GM18861 (cell line): ENCODE measurements around the gene ACTL10.
"Not testable (repeated sequence)": the region's sequence is repeated elsewhere in the genome, so short reads cannot be mapped to it uniquely, and the experiment has no call there.

Experiments
- ATAC-seq: cut with Tn5 transposase; IDR thresholded peaks from one replicate; pipeline ENCODE4 v1.9.1; 2021; ENCODE audit not compliant: unreplicated experiment

Gene ACTL10

GRCh38 chr20:33693741-33694638, 27.2 kb downstream of the ACTL10 start:
- ATAC-seq: no peak

- ATAC-seq: no peak
Measured at GRCh38 chr20:33694639-33695012, 27.9 kb downstream of the ACTL10 start.

GRCh38 chr20:33696448-33696847, 29.7 kb downstream of the ACTL10 start:
- ATAC-seq: no peak

GRCh38 chr20:33697129-33697528, 30.4 kb downstream of the ACTL10 start:
- no peak for ATAC-seq

- ATAC-seq: not testable (repeated sequence)
Measured at GRCh38 chr20:33698966-33699365, 32.2 kb downstream of the ACTL10 start.

- not testable (repeated sequence) for ATAC-seq
Measured at GRCh38 chr20:33700696-33701441, 34.1 kb downstream of the ACTL10 start.

- no peak for ATAC-seq
Measured at GRCh38 chr20:33701629-33702450, 35.1 kb downstream of the ACTL10 start.

GRCh38 chr20:33702861-33703260, 36.1 kb downstream of the ACTL10 start:
- ATAC-seq: no peak

GRCh38 chr20:33703498-33704137, 36.9 kb downstream of the ACTL10 start:
- ATAC-seq: no peak

- ATAC-seq: no peak
Measured at GRCh38 chr20:33704197-33704924, 37.6 kb downstream of the ACTL10 start.

- no peak for ATAC-seq
Measured at GRCh38 chr20:33707668-33708067, 40.9 kb downstream of the ACTL10 start.

GRCh38 chr20:33709398-33709797, 42.7 kb downstream of the ACTL10 start:
- no peak for ATAC-seq

GRCh38 chr20:33709905-33710541, 43.3 kb downstream of the ACTL10 start:
- ATAC-seq: no peak

GRCh38 chr20:33710681-33711445, 44.1 kb downstream of the ACTL10 start:
- no peak for ATAC-seq

- ATAC-seq: no peak
Measured at GRCh38 chr20:33711446-33711738, 44.6 kb downstream of the ACTL10 start.

- ATAC-seq: no peak
Measured at GRCh38 chr20:33713865-33714367, 47.2 kb downstream of the ACTL10 start.

GRCh38 chr20:33716498-33716897, 49.8 kb downstream of the ACTL10 start:
- no peak for ATAC-seq
